IMR-90 (cell line): ENCODE results near the gene TFPI. TPM values are rescaled to one million over a fixed set of nuclear protein-coding genes. Genes with fewer than 3 reads are reported as not detected.

Experiments
- ATAC-seq: fragments of 200-7000 bp; cut with Tn5 transposase; 2 replicates; pipeline ENCODE4 v1.9.1; 2020; ENCODE audit warnings: low read depth, mild to moderate bottlenecking, moderate library complexity
- BruUV-seq: library from RNA; stranded (reverse); fragments of 400-500 nt; replicated peaks from 2 replicates; lab custom pipeline; 2021; lab: Mats Ljungman, UMichigan
- CTCF ChIA-PET: fragments of 300-600 bp; formaldehyde crosslinking; extraction: SDS; loops from one replicate; lab custom pipeline; 2021; ENCODE audit warnings: antibody characterized with exemption; lab: Yijun Ruan, JAX
- POLR2A ChIA-PET: fragments of 300-600 bp; sonication (Branson Sonifier 250); formaldehyde crosslinking; loops from one replicate; lab custom pipeline; 2022; ENCODE audit warnings: antibody characterized with exemption; ENCODE audit not compliant: unreplicated experiment; lab: Charles Lee
- DNase-seq: peaks from one replicate; pipeline ENCODE4 v3.0.0; 2013
- H2AFZ ChIP-seq: replicated peaks from 2 replicates; pipeline ENCODE3; 2013; ENCODE audit warnings: low read length, mild to moderate bottlenecking; ENCODE audit not compliant: poor library complexity
- H2AK5ac ChIP-seq: 2 replicates; pipeline ENCODE4 v1.6.1; 2013; ENCODE audit warnings: low read depth, low read length, inconsistent platforms
- H2AK9ac ChIP-seq: replicated peaks from 2 replicates; pipeline ENCODE3; 2013; ENCODE audit warnings: mild to moderate bottlenecking, low read depth, low read length, moderate library complexity; ENCODE audit not compliant: poor library complexity
- H2BK120ac ChIP-seq: 2 replicates; pipeline ENCODE4 v1.6.1; 2013; ENCODE audit warnings: low read depth, low read length, inconsistent platforms
- H2BK15ac ChIP-seq: 3 replicates; pipeline ENCODE4 v1.6.1; 2013; ENCODE audit warnings: low read depth, low read length, inconsistent platforms
- H2BK20ac ChIP-seq: 2 replicates; pipeline ENCODE4 v1.6.1; 2013; ENCODE audit warnings: low read depth, mild to moderate bottlenecking, inconsistent platforms, low read length, moderate library complexity
- H2BK5ac ChIP-seq: 2 replicates; pipeline ENCODE4 v1.6.1; 2013; ENCODE audit warnings: mild to moderate bottlenecking, low read depth, low read length, inconsistent platforms; ENCODE audit not compliant: poor library complexity, severe bottlenecking
- H3K14ac ChIP-seq: replicated peaks from 2 replicates; pipeline ENCODE4 v1.6.1; 2013; ENCODE audit warnings: low read depth, low read length, inconsistent platforms
- H3K18ac ChIP-seq: 2 replicates; pipeline ENCODE4 v1.6.1; 2013; ENCODE audit warnings: low read depth, low read length, control low read depth
- H3K23ac ChIP-seq: 2 replicates; pipeline ENCODE4 v1.6.1; 2013; ENCODE audit warnings: low read depth, low read length, inconsistent platforms
- H3K27ac ChIP-seq: 2 replicates; pipeline ENCODE4 v1.5.1; 2013; ENCODE audit warnings: mild to moderate bottlenecking, control low read depth, low read length; ENCODE audit not compliant: insufficient read depth
- H3K27me3 ChIP-seq: 2 replicates; pipeline ENCODE4 v1.6.1; 2013; ENCODE audit warnings: low read length; ENCODE audit not compliant: control insufficient read depth, insufficient read depth
- H3K36me3 ChIP-seq: 2 replicates; pipeline ENCODE4 v1.6.1; 2013; ENCODE audit warnings: low read length, mixed read lengths; ENCODE audit not compliant: control insufficient read depth, insufficient read depth
- H3K4ac ChIP-seq: 2 replicates; pipeline ENCODE4 v1.6.1; 2013; ENCODE audit warnings: low read depth, low read length, inconsistent platforms
- H3K4me1 ChIP-seq: 2 replicates; pipeline ENCODE4 v1.6.1; 2013; ENCODE audit warnings: low read length, mixed read lengths; ENCODE audit not compliant: control insufficient read depth, insufficient read depth
- H3K4me2 ChIP-seq: 2 replicates; pipeline ENCODE4 v1.6.1; 2013; ENCODE audit warnings: low read depth, mild to moderate bottlenecking, control low read depth, low read length, moderate library complexity
- H3K4me3 ChIP-seq: 2 replicates; pipeline ENCODE4 v1.5.1; 2013; ENCODE audit warnings: low read depth, mild to moderate bottlenecking, control low read depth, low read length, moderate library complexity; ENCODE audit not compliant: insufficient read depth
- H3K56ac ChIP-seq: 2 replicates; pipeline ENCODE4 v1.6.1; 2013; ENCODE audit warnings: low read length, inconsistent platforms; ENCODE audit not compliant: insufficient read depth; ENCODE audit errors: extremely low read depth
- H3K79me1 ChIP-seq, 2 experiments: 2 replicates each; pipeline ENCODE4 v1.6.1; 2013; ENCODE audit warnings: low read length in 2 of 2, inconsistent platforms in 1 of 2, low read depth in 1 of 2
- H3K9ac ChIP-seq: 2 replicates; pipeline ENCODE4 v1.6.1; 2013; ENCODE audit warnings: low read depth, low read length, control low read depth
- H3K9me1 ChIP-seq: 2 replicates; pipeline ENCODE4 v1.6.1; 2013; ENCODE audit warnings: low read length, inconsistent platforms; ENCODE audit not compliant: insufficient read depth
- H3K9me3 ChIP-seq: 2 replicates; pipeline ENCODE4 v1.6.1; 2013; ENCODE audit warnings: low read length; ENCODE audit not compliant: control insufficient read depth, insufficient read depth
- H4K20me1 ChIP-seq: 2 replicates; pipeline ENCODE4 v1.6.1; 2013; ENCODE audit warnings: low read length, inconsistent platforms; ENCODE audit not compliant: insufficient read depth
- H4K5ac ChIP-seq: 2 replicates; pipeline ENCODE4 v1.6.1; 2013; ENCODE audit warnings: mild to moderate bottlenecking, low read depth, low read length, control low read depth
- H4K8ac ChIP-seq, 2 experiments: 2 replicates each; pipeline ENCODE4 v1.6.1; 2013; ENCODE audit warnings: low read depth in 2 of 2, low read length in 2 of 2, control low read depth in 1 of 2, inconsistent platforms in 1 of 2
- H4K91ac ChIP-seq: 2 replicates; pipeline ENCODE4 v1.6.1; 2013; ENCODE audit warnings: low read depth, low read length, inconsistent platforms; ENCODE audit not compliant: insufficient read depth
- BHLHE40 ChIP-seq: fragments of 150-350 bp; IDR thresholded peaks from 2 replicates; pipeline ENCODE4 v1.6.1; 2016; ENCODE audit warnings: mild to moderate bottlenecking, low read depth, low read length
- FOS ChIP-seq: fragments of 150-350 bp; IDR thresholded peaks from 2 replicates; pipeline ENCODE4 v1.6.1; 2016; ENCODE audit warnings: low read depth, low read length
- MAZ ChIP-seq: IDR thresholded peaks from 2 replicates; pipeline ENCODE4 v1.6.1; 2012; ENCODE audit warnings: low read depth, mild to moderate bottlenecking, low read length, improper control_type of control experiment, moderate library complexity, borderline replicate concordance
- MXI1 ChIP-seq: IDR thresholded peaks from 2 replicates; pipeline ENCODE4 v1.6.1; 2012; ENCODE audit warnings: low read depth, mild to moderate bottlenecking, low read length, moderate library complexity, borderline replicate concordance
- NFE2L2 ChIP-seq: fragments of 150-350 bp; IDR thresholded peaks from 2 replicates; pipeline ENCODE4 v1.6.1; 2016; ENCODE audit warnings: low read depth, mild to moderate bottlenecking, low read length
- WGBS, 2 experiments: methylation state at CpG; one replicate each; pipeline versions ENCODE4 v1.1.5 to v1.1.7; 2013; ENCODE audit warnings: missing lambda C conversion rate in 2 of 2; ENCODE audit not compliant: insufficient read length in 1 of 2; ENCODE audit errors: extremely low coverage in 2 of 2; 5-methylcytosine and 5-hydroxymethylcytosine counted together
- dilution Hi-C: fragments of 300-500 bp; cut with HindIII; formaldehyde crosslinking; loops from one replicate; pipeline ENCODE4 v1.14.3; 2018; ENCODE audit warnings: low sequenced_read_pairs; ENCODE audit not compliant: unreplicated experiment
- in situ Hi-C: fragments of 300-500 bp; cut with MboI; formaldehyde crosslinking; loops from 3 replicates; pipeline ENCODE4 v1.14.3; 2019; ENCODE audit warnings: low sequenced_read_pairs, inconsistent platforms, mixed read lengths
- intact Hi-C: fragments of 100-400 bp; cut with micrococcal nuclease; formaldehyde crosslinking; loops from 2 replicates; pipeline ENCODE4 v1.10.0; 2022
- polyA plus RNA-seq, 3 experiments: library from polyadenylated mRNA; depleted of rRNA; stranded (reverse); fragments of >200 nt; gene quantifications; 2 replicates each; pipeline ENCODE4 v1.2.3, GENCODE V29; 2012; ENCODE audit warnings: low replicate concordance in 1 of 3
- total RNA-seq: library from RNA; depleted of rRNA; stranded (reverse); fragments of >200 nt; gene quantifications from 2 replicates; pipeline ENCODE4 v1.2.3, GENCODE V29; 2012

Gene TFPI
- total and polyA plus RNA-seq, 2 of the 4 experiments (the other 2 are of a cell fraction): 33.9 to 83.0 TPM

- TF ChIP-seq FOS: no peak
Observed at GRCh38 chr2:187532333-187533120, 21.7 kb downstream of the TFPI start (continued).

- Histone ChIP-seq H3K9me1 (no peaks in the 10 kb centered on the region), H3K4me1 (peaks cover 4% of the 10 kb centered on the region; the same call in 1 of the 2 replicates), H3K23ac (no peak overlapping the region), H2BK20ac (no peak overlapping the region), H4K5ac (no peak overlapping the region), H3K9me3 (no peaks in the 10 kb centered on the region; the same call in 1 of the 2 replicates), H2BK15ac (no peak overlapping the region), H2BK120ac (no peak overlapping the region), H3K36me3 (peaks cover 16% of the 10 kb centered on the region), H3K56ac (no peak overlapping the region), H3K18ac (no peak overlapping the region), H4K8ac (no peak overlapping the region), H2AK5ac (no peak overlapping the region), H4K20me1 (peaks cover 9% of the 10 kb centered on the region), H3K27ac (no peak overlapping the region), H2BK5ac (no peak overlapping the region), H3K79me1 (peaks cover 21 to 49% of the 10 kb centered on the region in 2 experiments), H2AFZ (no peak overlapping the region), H3K4ac (no peak overlapping the region), H3K27me3 (no peaks in the 10 kb centered on the region), H3K14ac (no peak overlapping the region), H3K4me2 (no peak overlapping the region), H3K9ac (no peak overlapping the region), H4K91ac (no peak overlapping the region), H2AK9ac (no peak overlapping the region), H3K4me3 (no peak overlapping the region)
- BruUV-seq: no TSS peak
- DNase-seq: no peak
- no CpG with 5 or more reads among the region's 7 CpGs for WGBS, 2 experiments
- no peak for ATAC-seq
- dilution Hi-C loops: no loop called here
- intact Hi-C loops: no loop called here
- ChIA-PET POLR2A (no interaction called here), CTCF (no interaction called here)
- in situ Hi-C loops: no loop called here
- TF ChIP-seq NFE2L2 (no peak), MAZ (no peak), BHLHE40 (no peak), MXI1 (no peak), FOS (no peak)
Observed at GRCh38 chr2:187529977-187530721, 24.1 kb downstream of the TFPI start.
